Panc1 (cell line): ENCODE results near the gene SYTL4. TPM values are rescaled to one million over a fixed set of nuclear protein-coding genes. Genes with fewer than 3 reads are reported as not detected.

Source experiments
- ATAC-seq: fragments of 200-7000 bp; cut with Tn5 transposase; 2 replicates; pipeline ENCODE4 v1.9.1; 2020; ENCODE audit warnings: mild to moderate bottlenecking, moderate library complexity
- BruUV-seq: library from RNA; stranded (reverse); fragments of 400-500 nt; replicated peaks from 2 replicates; lab custom pipeline; 2021; lab: Mats Ljungman, UMichigan
- CTCF ChIA-PET: fragments of 300-600 bp; sonication (Branson Sonifier 250); formaldehyde crosslinking; loops from one replicate; lab custom pipeline; 2022; ENCODE audit warnings: antibody characterized with exemption; lab: Charles Lee
- POLR2A ChIA-PET: fragments of 300-600 bp; sonication (Branson Sonifier 250); formaldehyde crosslinking; loops from one replicate; lab custom pipeline; 2022; ENCODE audit warnings: antibody characterized with exemption; lab: Charles Lee
- DNase-seq: peaks from one replicate; pipeline ENCODE4 v3.0.0-alpha.2; 2010; ENCODE audit warnings: low read depth, low spot score
- H3K27ac ChIP-seq: 2 replicates; pipeline ENCODE4 v1.5.1; 2011; ENCODE audit warnings: mild to moderate bottlenecking, low read length, inconsistent platforms
- H3K27me3 ChIP-seq: fragments of 200-500 bp; sonication (Bioruptor generic); 2 replicates; pipeline ENCODE4 v1.6.0; 2014; ENCODE audit warnings: low read length, inconsistent platforms; ENCODE audit not compliant: control insufficient read depth, insufficient read depth
- H3K36me3 ChIP-seq: fragments of 200-500 bp; sonication (Bioruptor generic); 2 replicates; pipeline ENCODE4 v1.5.1; 2014; ENCODE audit warnings: inconsistent platforms, mild to moderate bottlenecking, low read length, moderate library complexity; ENCODE audit not compliant: control insufficient read depth, insufficient read depth
- H3K4me1 ChIP-seq: 2 replicates; pipeline ENCODE4 v1.5.1; 2011; ENCODE audit warnings: inconsistent platforms, mild to moderate bottlenecking, low read length, moderate library complexity; ENCODE audit not compliant: control insufficient read depth, insufficient read depth
- H3K4me3 ChIP-seq, 2 experiments: 2 replicates each; pipeline ENCODE4 v1.5.1; 2011 to 2012; ENCODE audit warnings: low read depth in 2 of 2, low read length in 2 of 2, mild to moderate bottlenecking in 2 of 2, inconsistent platforms in 1 of 2, moderate library complexity in 1 of 2
- H3K9me3 ChIP-seq: fragments of 200-500 bp; sonication (Bioruptor generic); 2 replicates; pipeline ENCODE4 v1.5.1; 2014; ENCODE audit warnings: low read depth, mild to moderate bottlenecking, inconsistent platforms, low read length, moderate library complexity; ENCODE audit not compliant: control insufficient read depth, insufficient read depth
- POLR2AphosphoS5 ChIP-seq: IDR thresholded peaks from 2 replicates; pipeline ENCODE4 v1.6.1; 2012; ENCODE audit warnings: mild to moderate bottlenecking, low read depth, low read length, moderate library complexity
- SIN3A ChIP-seq: IDR thresholded peaks from 2 replicates; pipeline ENCODE4 v1.6.1; 2012; ENCODE audit warnings: low read depth, mild to moderate bottlenecking, low read length, moderate library complexity, borderline replicate concordance; ENCODE audit not compliant: insufficient read depth
- TCF7L2 ChIP-seq: IDR thresholded peaks from 2 replicates; pipeline ENCODE4 v1.6.1; 2011; ENCODE audit warnings: mild to moderate bottlenecking, low read depth, low read length, inconsistent platforms
- in situ Hi-C: cut with HindIII; loops from 2 replicates; pipeline ENCODE4 v1.10.0; 2016; ENCODE audit warnings: low sequenced_read_pairs, low pct_unique_long_range_greater_than_20kb
- intact Hi-C: fragments of 100-400 bp; cut with micrococcal nuclease; formaldehyde crosslinking; loops from one replicate; pipeline ENCODE4 v1.10.0; 2022; ENCODE audit not compliant: unreplicated experiment
- total RNA-seq: library from RNA; stranded (reverse); gene quantifications from one replicate; pipeline ENCODE4 v1.2.1, GENCODE V29; 2021; ENCODE audit not compliant: unreplicated experiment
- TF ChIP-seq, protein P1 (sequence below): fragments of 450-650 bp; IDR thresholded peaks from 2 replicates; pipeline ENCODE4 v1.5.1; 2017; ENCODE audit warnings: mild to moderate bottlenecking
- TF ChIP-seq, protein P2 (sequence below), 2 experiments: IDR thresholded peaks; 2 replicates each; pipeline ENCODE4 v1.6.1; 2011 to 2012; ENCODE audit warnings: low read depth in 2 of 2, control low read depth in 1 of 2, low read length in 1 of 2, mild to moderate bottlenecking in 1 of 2, moderate library complexity in 1 of 2; ENCODE audit not compliant: insufficient read depth in 1 of 2

SYTL4 gene
- total RNA-seq, 1 experiment from 2014 or later = 0.15 TPM

DNA sequence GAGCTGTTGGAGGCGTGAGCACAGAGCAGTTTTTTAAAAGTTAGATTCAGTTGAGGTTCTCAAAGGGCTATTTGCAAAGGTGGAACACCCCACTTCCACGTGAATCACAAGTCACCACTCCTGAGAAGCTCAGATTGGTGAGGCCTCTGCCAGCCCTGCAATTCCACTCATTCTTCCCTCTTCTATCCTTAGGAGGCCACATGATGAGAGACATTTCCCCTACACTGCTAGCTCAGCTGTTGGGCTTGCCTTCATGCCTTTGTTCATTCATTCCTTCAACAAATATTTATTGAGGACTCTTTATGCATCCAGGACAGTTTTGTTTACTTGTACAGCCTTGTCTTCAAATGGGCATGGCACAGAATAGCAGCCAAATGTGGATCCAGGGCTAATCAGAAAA is 84.2 kb downstream of the SYTL4 start:
- Histone ChIP-seq H3K36me3 (no peaks in the 10 kb centered on the region), H3K9me3 (no peaks in the 10 kb centered on the region), H3K4me1 (no peaks in the 10 kb centered on the region), H3K27me3 (no peaks in the 10 kb centered on the region), H3K4me3 (no peak overlapping the region), H3K27ac (no peak overlapping the region)
- ChIA-PET CTCF (no interaction called here), POLR2A (no interaction called here)
- in situ Hi-C loops = no loop called here
- intact Hi-C loops = no loop called here
- no peak for ATAC-seq
- BruUV-seq = no TSS peak
- TF ChIP-seq, protein P1, sequence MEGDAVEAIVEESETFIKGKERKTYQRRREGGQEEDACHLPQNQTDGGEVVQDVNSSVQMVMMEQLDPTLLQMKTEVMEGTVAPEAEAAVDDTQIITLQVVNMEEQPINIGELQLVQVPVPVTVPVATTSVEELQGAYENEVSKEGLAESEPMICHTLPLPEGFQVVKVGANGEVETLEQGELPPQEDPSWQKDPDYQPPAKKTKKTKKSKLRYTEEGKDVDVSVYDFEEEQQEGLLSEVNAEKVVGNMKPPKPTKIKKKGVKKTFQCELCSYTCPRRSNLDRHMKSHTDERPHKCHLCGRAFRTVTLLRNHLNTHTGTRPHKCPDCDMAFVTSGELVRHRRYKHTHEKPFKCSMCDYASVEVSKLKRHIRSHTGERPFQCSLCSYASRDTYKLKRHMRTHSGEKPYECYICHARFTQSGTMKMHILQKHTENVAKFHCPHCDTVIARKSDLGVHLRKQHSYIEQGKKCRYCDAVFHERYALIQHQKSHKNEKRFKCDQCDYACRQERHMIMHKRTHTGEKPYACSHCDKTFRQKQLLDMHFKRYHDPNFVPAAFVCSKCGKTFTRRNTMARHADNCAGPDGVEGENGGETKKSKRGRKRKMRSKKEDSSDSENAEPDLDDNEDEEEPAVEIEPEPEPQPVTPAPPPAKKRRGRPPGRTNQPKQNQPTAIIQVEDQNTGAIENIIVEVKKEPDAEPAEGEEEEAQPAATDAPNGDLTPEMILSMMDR = no peak
- TF ChIP-seq SIN3A = no peak
- no peak for TF ChIP-seq POLR2AphosphoS5
- TF ChIP-seq, protein P2, sequence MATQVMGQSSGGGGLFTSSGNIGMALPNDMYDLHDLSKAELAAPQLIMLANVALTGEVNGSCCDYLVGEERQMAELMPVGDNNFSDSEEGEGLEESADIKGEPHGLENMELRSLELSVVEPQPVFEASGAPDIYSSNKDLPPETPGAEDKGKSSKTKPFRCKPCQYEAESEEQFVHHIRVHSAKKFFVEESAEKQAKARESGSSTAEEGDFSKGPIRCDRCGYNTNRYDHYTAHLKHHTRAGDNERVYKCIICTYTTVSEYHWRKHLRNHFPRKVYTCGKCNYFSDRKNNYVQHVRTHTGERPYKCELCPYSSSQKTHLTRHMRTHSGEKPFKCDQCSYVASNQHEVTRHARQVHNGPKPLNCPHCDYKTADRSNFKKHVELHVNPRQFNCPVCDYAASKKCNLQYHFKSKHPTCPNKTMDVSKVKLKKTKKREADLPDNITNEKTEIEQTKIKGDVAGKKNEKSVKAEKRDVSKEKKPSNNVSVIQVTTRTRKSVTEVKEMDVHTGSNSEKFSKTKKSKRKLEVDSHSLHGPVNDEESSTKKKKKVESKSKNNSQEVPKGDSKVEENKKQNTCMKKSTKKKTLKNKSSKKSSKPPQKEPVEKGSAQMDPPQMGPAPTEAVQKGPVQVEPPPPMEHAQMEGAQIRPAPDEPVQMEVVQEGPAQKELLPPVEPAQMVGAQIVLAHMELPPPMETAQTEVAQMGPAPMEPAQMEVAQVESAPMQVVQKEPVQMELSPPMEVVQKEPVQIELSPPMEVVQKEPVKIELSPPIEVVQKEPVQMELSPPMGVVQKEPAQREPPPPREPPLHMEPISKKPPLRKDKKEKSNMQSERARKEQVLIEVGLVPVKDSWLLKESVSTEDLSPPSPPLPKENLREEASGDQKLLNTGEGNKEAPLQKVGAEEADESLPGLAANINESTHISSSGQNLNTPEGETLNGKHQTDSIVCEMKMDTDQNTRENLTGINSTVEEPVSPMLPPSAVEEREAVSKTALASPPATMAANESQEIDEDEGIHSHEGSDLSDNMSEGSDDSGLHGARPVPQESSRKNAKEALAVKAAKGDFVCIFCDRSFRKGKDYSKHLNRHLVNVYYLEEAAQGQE (IDR thresholded peaks at IDR 0.05; ENCODE audit: insufficient read depth in 1 of 2, low read depth in 2 of 2, low read length in 1 of 2) = no peak
- no peak for TF ChIP-seq TCF7L2
- no peak for DNase-seq

DNA sequence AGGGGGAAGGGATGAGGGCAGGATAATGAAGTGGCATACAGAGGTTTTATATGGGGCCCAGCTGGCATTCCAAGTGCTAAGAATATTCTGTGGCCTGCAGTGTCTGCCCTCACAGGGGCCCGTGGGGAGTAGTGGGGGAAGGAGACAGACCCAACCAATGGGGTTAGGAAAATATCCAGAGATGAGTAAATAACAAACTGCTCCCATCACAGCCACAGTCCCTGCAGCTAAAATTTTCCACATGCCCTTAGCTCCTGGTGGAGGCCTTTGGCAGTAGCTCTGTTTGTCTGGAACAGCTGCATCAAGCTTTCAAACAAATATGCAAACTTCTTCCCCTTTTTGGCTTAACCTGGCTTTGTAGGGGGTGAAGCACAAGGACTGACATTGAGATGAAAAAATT is 84.8 kb downstream of the SYTL4 start:
- Histone ChIP-seq H3K36me3 (no peaks in the 10 kb centered on the region), H3K4me1 (no peaks in the 10 kb centered on the region), H3K27ac (no peak overlapping the region), H3K9me3 (no peaks in the 10 kb centered on the region), H3K27me3 (no peaks in the 10 kb centered on the region), H3K4me3 (no peak overlapping the region)
- ATAC-seq (no peak), DNase-seq (no peak)
- TF ChIP-seq SIN3A = no peak
- no peak for TF ChIP-seq POLR2AphosphoS5
- TF ChIP-seq TCF7L2 = no peak
- TF ChIP-seq, protein P1 = no peak
- TF ChIP-seq, protein P2 (IDR thresholded peaks at IDR 0.05; ENCODE audit: insufficient read depth in 1 of 2, low read depth in 2 of 2, low read length in 1 of 2) = no peak
- POLR2A ChIA-PET = no interaction called here
- BruUV-seq = no TSS peak
- CTCF ChIA-PET = no interaction called here
- intact Hi-C loops (no loop called here), in situ Hi-C loops (no loop called here)
